HepG2 (cell line): Measurements from ENCODE around the gene PRKCG. TPM values are rescaled to one million over a fixed set of nuclear protein-coding genes. Genes with fewer than 3 reads are reported as not detected.

Experiments
- ATAC-seq: fragments of 200-7000 bp; cut with Tn5 transposase; 3 replicates; pipeline ENCODE4 v1.9.1; 2020; ENCODE audit warnings: mild to moderate bottlenecking, moderate library complexity
- Bru-seq: library from RNA; stranded (reverse); fragments of 400-500 nt; gene quantifications from one replicate; lab custom pipeline; 2021; lab: Mats Ljungman, UMichigan
- BruChase-seq, 2 experiments: library from RNA; stranded (reverse); fragments of 400-500 nt; gene quantifications; one replicate each; lab custom pipeline; 2021; lab: Mats Ljungman, UMichigan
- BruUV-seq: library from RNA; stranded (reverse); fragments of 400-500 nt; replicated peaks from 2 replicates; lab custom pipeline; 2021; lab: Mats Ljungman, UMichigan
- CTCF ChIA-PET: fragments of 300-600 bp; formaldehyde crosslinking; extraction: SDS; loops from one replicate; lab custom pipeline; 2021; ENCODE audit warnings: low total read pairs, inconsistent platforms, low intra/inter-chr PET ratio; lab: Yijun Ruan, JAX
- POLR2A ChIA-PET: fragments of 350-600 bp; sonication (Branson Sonifier 250); formaldehyde crosslinking; loops from one replicate; lab custom pipeline; 2020; ENCODE audit warnings: antibody characterized with exemption, inconsistent platforms; lab: Yijun Ruan, JAX
- DNase-seq: peaks from one replicate; pipeline ENCODE4 v3.0.0-alpha.2; 2015; ENCODE audit warnings: low spot score
- FAIRE-seq: peaks from 3 replicates; lab custom pipeline; 2011; peaks lifted over from hg19 to GRCh38; lab: Jason Lieb, UNC
- H2AFZ ChIP-seq: one replicate; pipeline ENCODE4 v1.6.1; 2011; ENCODE audit warnings: low read length, inconsistent platforms
- H3K27ac ChIP-seq: fragments of 300-600 bp; 3 replicates; pipeline ENCODE4 v1.8.0; 2011; ENCODE audit warnings: mixed run types, mild to moderate bottlenecking, mixed read lengths, low read length, inconsistent platforms; ENCODE audit not compliant: insufficient read depth; ENCODE audit errors: extremely low read length
- H3K27me3 ChIP-seq, 2 experiments: fragments of 200-600 bp in 1 of 2; 2 replicates in 1 of 2; 3 replicates in 1 of 2; pipeline versions ENCODE4 v1.6.0 to v1.8.0; 2011; ENCODE audit warnings: low read length in 2 of 2, mild to moderate bottlenecking in 2 of 2, moderate library complexity in 2 of 2, inconsistent platforms in 1 of 2; ENCODE audit not compliant: insufficient read depth in 2 of 2, control insufficient read depth in 1 of 2
- H3K36me3 ChIP-seq, 2 experiments: fragments of 200-600 bp in 1 of 2; replicated peaks in 1 of 2; 2 replicates in 1 of 2; 3 replicates in 1 of 2; pipeline versions ENCODE4 v1.5.1 to v1.8.0; 2011; ENCODE audit warnings: low read length in 2 of 2, inconsistent platforms in 1 of 2; ENCODE audit not compliant: insufficient read depth in 2 of 2, control insufficient read depth in 1 of 2
- H3K4me1 ChIP-seq: 2 replicates; pipeline ENCODE4 v1.5.1; 2012; ENCODE audit warnings: low read length, inconsistent platforms; ENCODE audit not compliant: insufficient read depth
- H3K4me2 ChIP-seq: 2 replicates; pipeline ENCODE4 v1.6.0; 2011; ENCODE audit warnings: low read depth, low read length, inconsistent platforms
- H3K4me3 ChIP-seq, 3 experiments: fragments of 200-600 bp in 1 of 3; sonication (generic), shearing (Covaris generic) in 1 of 3; replicated peaks in 1 of 3; 2 replicates each; pipeline ENCODE4 v1.5.1; 2011 to 2016; ENCODE audit warnings: low read length in 3 of 3, inconsistent platforms in 2 of 3, low read depth in 2 of 3, mild to moderate bottlenecking in 2 of 3, control low read depth in 1 of 3, mixed read lengths in 1 of 3; ENCODE audit not compliant: insufficient read depth in 1 of 3
- H3K79me2 ChIP-seq: one replicate; pipeline ENCODE4 v1.6.1; 2011; ENCODE audit warnings: low read length, inconsistent platforms; ENCODE audit not compliant: insufficient read depth
- H3K9ac ChIP-seq: 2 replicates; pipeline ENCODE4 v1.6.0; 2011; ENCODE audit warnings: mild to moderate bottlenecking, low read depth, low read length, inconsistent platforms; ENCODE audit not compliant: insufficient read depth
- H3K9me3 ChIP-seq: 2 replicates; pipeline ENCODE4 v1.5.1; 2012; ENCODE audit warnings: mild to moderate bottlenecking, low read length
- H4K20me1 ChIP-seq: 2 replicates; pipeline ENCODE4 v1.6.0; 2011; ENCODE audit warnings: inconsistent platforms, mild to moderate bottlenecking, low read length, moderate library complexity; ENCODE audit not compliant: insufficient read depth
- HOXA9 ChIP-seq: sonication (generic); formaldehyde crosslinking; IDR thresholded peaks from 2 replicates; pipeline ENCODE4 v1.8.1; 2022; ENCODE audit warnings: missing genetic modification reagents, mild to moderate bottlenecking, moderate library complexity, borderline replicate concordance
- MED8 ChIP-seq: sonication (generic); formaldehyde crosslinking; IDR thresholded peaks from 2 replicates; pipeline ENCODE4 v1.8.1; 2023; ENCODE audit warnings: mild to moderate bottlenecking, missing genetic modification reagents; ENCODE audit not compliant: insufficient replicate concordance
- MYNN ChIP-seq: sonication (generic); formaldehyde crosslinking; IDR thresholded peaks from 2 replicates; pipeline ENCODE4 v1.4.0; 2020; ENCODE audit warnings: mild to moderate bottlenecking, low read depth, missing genetic modification reagents
- NCOA1 ChIP-seq: sonication (generic); formaldehyde crosslinking; IDR thresholded peaks from 2 replicates; pipeline ENCODE4 v1.9.0; 2021; ENCODE audit warnings: missing genetic modification reagents
- PHF8 ChIP-seq: sonication (generic); formaldehyde crosslinking; IDR thresholded peaks from 2 replicates; pipeline ENCODE4 v1.5.0; 2020; ENCODE audit warnings: missing genetic modification reagents
- RFX1 ChIP-seq: fragments of 450-650 bp; IDR thresholded peaks from 2 replicates; pipeline ENCODE4 v1.6.1; 2017
- RFX5 ChIP-seq: IDR thresholded peaks from 2 replicates; pipeline ENCODE4 v1.6.1; 2011; ENCODE audit warnings: low read depth, low read length, improper control_type of control experiment
- ZNF292 ChIP-seq: sonication (generic); formaldehyde crosslinking; IDR thresholded peaks from 2 replicates; pipeline ENCODE4 v1.8.1; 2022; ENCODE audit warnings: mild to moderate bottlenecking, low read depth, missing genetic modification reagents, borderline replicate concordance
- ZNF350 ChIP-seq: sonication (generic); formaldehyde crosslinking; IDR thresholded peaks from 2 replicates; pipeline ENCODE4 v1.4.0; 2020; ENCODE audit warnings: mild to moderate bottlenecking, low read depth, missing genetic modification reagents, borderline replicate concordance
- WGBS: methylation state at CpG from one replicate; pipeline ENCODE4 v1.1.6; 2017; ENCODE audit warnings: low lambda C conversion rate; 5-methylcytosine and 5-hydroxymethylcytosine counted together
- in situ Hi-C: cut with HindIII; loops from 2 replicates; pipeline ENCODE4 v1.10.0; 2017; ENCODE audit warnings: low pct_unique_long_range_greater_than_20kb; ENCODE audit not compliant: extremely low pct_ligation_motif_present
- intact Hi-C: fragments of 100-400 bp; cut with micrococcal nuclease; formaldehyde crosslinking; loops from one replicate; pipeline ENCODE4 v1.10.0; 2022; ENCODE audit not compliant: unreplicated experiment
- long read RNA-seq, 2 experiments: library from RNA in 1 of 2; library from polyadenylated mRNA in 1 of 2; stranded (forward) in 1 of 2; unstranded in 1 of 2; transcript quantifications; one replicate each; pipeline ENCODE4 v2.0.0, GENCODE V29; 2019 to 2022
- polyA minus RNA-seq, 3 experiments: library from RNA; depleted of rRNA, polyadenylated mRNA; stranded (reverse); fragments of >200 nt; gene quantifications; 2 replicates each; pipeline ENCODE4 v1.2.3, GENCODE V29; 2011; ENCODE audit warnings: low replicate concordance in 1 of 3
- polyA plus RNA-seq, 8 experiments: library from polyadenylated mRNA; depleted of rRNA in 3 of 8; stranded (reverse) in 7 of 8; unstranded in 1 of 8; fragments of >200 nt; fragmentation: Illumina TruSeq in 4 of 8; extraction: Trizol in 4 of 8; gene quantifications; 2 replicates each; pipeline versions ENCODE4 v1.2.1 to v1.2.3, GENCODE V29; 2011 to 2016; ENCODE audit warnings: low read depth in 4 of 8, missing spikeins in 1 of 8, mixed read lengths in 1 of 8; ENCODE audit not compliant: insufficient read depth in 1 of 8
- total RNA-seq, 5 experiments: library from RNA; depleted of rRNA; stranded (reverse); fragments of >200 nt; fragmentation: Illumina TruSeq; extraction: Trizol; gene quantifications; 2 replicates each; pipeline ENCODE4 v1.2.3, GENCODE V29; 2016; ENCODE audit warnings: low read depth in 1 of 5
- TF ChIP-seq, protein P1 (sequence below): sonication (generic); formaldehyde crosslinking; IDR thresholded peaks from 2 replicates; pipeline ENCODE4 v1.4.0; 2020; ENCODE audit warnings: missing genetic modification reagents

Gene PRKCG
- 0.02 TPM in 1 of 2 replicates, not detected in the other for total RNA-seq (2016; rRNA removed; fragmentation: Illumina TruSeq; extraction: Trizol)
- not detected in 2 replicates for total RNA-seq (2016; cell fraction: cytosol; rRNA removed; fragmentation: Illumina TruSeq; extraction: Trizol; ENCODE audit: low read depth)
- total RNA-seq (2016; cell fraction: insoluble cytoplasmic fraction; rRNA removed; fragmentation: Illumina TruSeq; extraction: Trizol) = not detected in 2 replicates
- total RNA-seq (2016; cell fraction: membrane; rRNA removed; fragmentation: Illumina TruSeq; extraction: Trizol) = not detected in 2 replicates
- not detected in 2 replicates for total RNA-seq (2016; cell fraction: nucleus; rRNA removed; fragmentation: Illumina TruSeq; extraction: Trizol)
- polyA plus RNA-seq (2011; rRNA removed) = 0.03 and 0.04 TPM in 2 replicates
- polyA plus RNA-seq (2011; cell fraction: cytosol; rRNA removed) = not detected in 2 replicates
- 0.24 and 0.68 TPM in 2 replicates for polyA plus RNA-seq (2011; cell fraction: nucleus; rRNA removed)
- polyA plus RNA-seq (2012) = 0.08 TPM in 1 of 2 replicates, not detected in the other
- polyA plus RNA-seq (2016; cell fraction: cytosol; fragmentation: Illumina TruSeq; extraction: Trizol; ENCODE audit: low read depth) = not detected in 2 replicates
- not detected in 2 replicates for polyA plus RNA-seq (2016; cell fraction: insoluble cytoplasmic fraction; fragmentation: Illumina TruSeq; extraction: Trizol; ENCODE audit: low read depth)
- not detected in 2 replicates for polyA plus RNA-seq (2016; cell fraction: membrane; fragmentation: Illumina TruSeq; extraction: Trizol; ENCODE audit: low read depth)
- polyA plus RNA-seq (2016; cell fraction: nucleus; fragmentation: Illumina TruSeq; extraction: Trizol; ENCODE audit: insufficient read depth, low read depth) = 0.37 and 0.40 TPM in 2 replicates
- polyA minus RNA-seq (2011; rRNA and poly(A)+ RNA removed; ENCODE audit: low replicate concordance) = 0.84 TPM in 1 of 2 replicates, not detected in the other
- polyA minus RNA-seq (2011; cell fraction: cytosol; rRNA and poly(A)+ RNA removed) = not detected in 2 replicates
- 0.13 TPM in 1 of 2 replicates, not detected in the other for polyA minus RNA-seq (2011; cell fraction: nucleus; rRNA and poly(A)+ RNA removed)
- percentile 4 among the genes with signal in this experiment for Bru-seq, nascent RNA
- BruChase-seq, experiment 1, labeled RNA remaining after a 6-hour chase = percentile 18 among the genes with signal in this experiment
- percentile 11 among the genes with signal in this experiment for BruChase-seq, experiment 2, labeled RNA remaining after a 2-hour chase
- long read RNA-seq, experiment 1 = 0 reads
- long read RNA-seq, experiment 2, partial matches to known transcripts = 0 of 1 reads
- long read RNA-seq, experiment 2, other reads (novel, unspliced or antisense) = 1 of 1 reads

DNA sequence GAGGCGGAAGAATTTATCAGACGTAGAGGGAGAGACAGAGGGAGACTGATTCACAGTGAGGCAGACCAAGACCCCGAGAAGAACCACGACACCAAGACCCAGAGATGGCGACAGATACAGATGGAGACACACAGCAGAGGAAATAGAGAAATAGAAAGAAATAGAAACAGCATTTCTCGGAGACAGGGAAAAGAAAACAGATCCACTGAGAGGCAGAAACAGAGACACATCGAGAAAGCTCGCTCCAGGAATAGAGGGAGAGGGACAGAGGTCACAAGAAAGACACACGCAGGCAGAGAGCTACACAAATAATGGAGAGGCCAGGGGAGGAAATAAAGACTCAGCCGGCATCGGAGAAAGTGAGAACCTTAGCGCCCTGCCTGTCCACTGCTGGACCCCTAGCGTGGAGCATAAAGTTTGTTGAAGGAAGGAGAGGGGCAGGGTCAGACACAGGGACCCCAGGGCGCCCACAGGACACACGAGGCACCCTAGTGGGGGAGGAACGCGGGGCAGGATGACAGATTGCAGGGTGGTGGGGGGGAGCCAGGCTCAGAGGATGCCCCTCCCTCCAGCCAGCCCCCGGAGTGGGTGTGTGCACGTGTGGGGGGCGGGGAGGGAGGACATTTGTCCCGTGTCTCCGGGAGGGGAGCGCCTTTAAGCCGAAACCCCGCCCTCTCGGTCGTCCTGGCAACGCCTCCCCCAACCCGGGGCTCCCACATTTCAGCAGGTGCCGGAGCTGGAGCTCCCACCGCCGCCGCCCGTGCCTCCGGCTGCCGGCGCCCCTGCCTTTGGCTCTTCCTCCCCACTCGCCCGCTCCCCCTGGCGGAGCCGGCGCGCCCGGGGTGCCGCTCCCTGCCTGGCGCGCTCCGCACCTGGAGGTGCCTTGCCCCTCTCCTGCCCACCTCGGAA is at the start of gene PRKCG:
Gene PRKCG (plus strand): TSS at position 716 of the 909 bp plus-strand sequence. CDS start 298 bp downstream, outside the sequence.
- in situ Hi-C loops = loop anchor here (5.0 kb wide), 1 partner anchor 39 kb away; no protein-coding TSS in a partner anchor
- POLR2A ChIA-PET = interaction anchor here (1.4 to 1.5 kb wide), 3 partner anchors 14 to 17 kb away, joined by 6 to 14 read pairs (median 9); partner anchors contain the start of gene MYADM
- TF ChIP-seq NCOA1 (no peak), RFX5 (no peak), MED8 (CRISPR knock-in tag) (no peak), HOXA9 (CRISPR knock-in tag) (no peak), MYNN (CRISPR knock-in tag) (0 out of 2 replicates have a peak, but pooled peaks have one; percentile 52), ZNF350 (CRISPR knock-in tag) (no peak), RFX1 (peak; percentile 20; the same call in 1 of the 2 replicates), PHF8 (CRISPR knock-in tag) (no peak), ZNF292 (no peak)
- TF ChIP-seq, protein P1, sequence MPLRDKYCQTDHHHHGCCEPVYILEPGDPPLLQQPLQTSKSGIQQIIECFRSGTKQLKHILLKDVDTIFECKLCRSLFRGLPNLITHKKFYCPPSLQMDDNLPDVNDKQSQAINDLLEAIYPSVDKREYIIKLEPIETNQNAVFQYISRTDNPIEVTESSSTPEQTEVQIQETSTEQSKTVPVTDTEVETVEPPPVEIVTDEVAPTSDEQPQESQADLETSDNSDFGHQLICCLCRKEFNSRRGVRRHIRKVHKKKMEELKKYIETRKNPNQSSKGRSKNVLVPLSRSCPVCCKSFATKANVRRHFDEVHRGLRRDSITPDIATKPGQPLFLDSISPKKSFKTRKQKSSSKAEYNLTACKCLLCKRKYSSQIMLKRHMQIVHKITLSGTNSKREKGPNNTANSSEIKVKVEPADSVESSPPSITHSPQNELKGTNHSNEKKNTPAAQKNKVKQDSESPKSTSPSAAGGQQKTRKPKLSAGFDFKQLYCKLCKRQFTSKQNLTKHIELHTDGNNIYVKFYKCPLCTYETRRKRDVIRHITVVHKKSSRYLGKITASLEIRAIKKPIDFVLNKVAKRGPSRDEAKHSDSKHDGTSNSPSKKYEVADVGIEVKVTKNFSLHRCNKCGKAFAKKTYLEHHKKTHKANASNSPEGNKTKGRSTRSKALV (CRISPR knock-in tag) = 0 out of 2 replicates have a peak, but pooled peaks have one; percentile 68

More for the DNA sequence above, at the start of gene PRKCG:
- ATAC-seq (peak; percentile 51), FAIRE-seq (no peak), DNase-seq (peak; percentile 44)
- no peaks in the 10 kb centered on the region for H3K9me3 ChIP-seq
- no peak within 1 kb of the TSS for H3K27ac ChIP-seq
- H3K4me1 ChIP-seq = peaks cover 30% of the 10 kb centered on the region
- H3K4me2 ChIP-seq = peak within 1 kb of the TSS; percentile 89
- no peaks in the 10 kb centered on the region for H3K36me3 ChIP-seq
- CTCF ChIA-PET = interaction anchor here (2.7 to 3.7 kb wide), 2 partner anchors 29 to 40 kb away, joined by 20 to 34 read pairs; no protein-coding TSS in a partner anchor
- peak within 1 kb of the TSS; percentile 38; the same call in 1 of the 2 replicates for H3K9ac ChIP-seq
- H3K4me3 ChIP-seq = peak within 1 kb of the TSS; percentile 49 to 68 (median 51)
- H2AFZ ChIP-seq = no peak within 1 kb of the TSS
- no peaks in the 10 kb centered on the region for H3K79me2 ChIP-seq
- peaks cover 0 to 38% of the 10 kb centered on the region in 2 experiments; a peak in 3 of 5 replicates for H3K27me3 ChIP-seq
- WGBS = 7% methylated on average over 25 of the region's 49 CpGs
- H4K20me1 ChIP-seq = no peaks in the 10 kb centered on the region
- intact Hi-C loops = loop anchor here (2.0 kb wide), 1 partner anchor 39 kb away; no protein-coding TSS in a partner anchor
- BruUV-seq = no TSS peak
